Heart right ventricle (tissue), 16 donors: ENCODE results near the gene IARS2. TPM values are rescaled to one million over a fixed set of nuclear protein-coding genes. Genes with fewer than 3 reads are reported as not detected.
"Not testable (repeated sequence)": the region's sequence is repeated elsewhere in the genome, so short reads cannot be mapped to it uniquely, and the experiment has no call there.

Source experiments
- ATAC-seq, 8 donors: fragments of 200-7000 bp; cut with Tn5 transposase; one replicate each; pipeline ENCODE4 v1.9.1; 2020; ENCODE audit warnings: mild to moderate bottlenecking in 8 of 8, moderate library complexity in 8 of 8, moderate number of reproducible peaks in 1 of 8
- DNase-seq, 2 donors: peaks; one replicate each; pipeline ENCODE4 v3.0.0-alpha.2; 2020
- H3K27ac ChIP-seq, 10 donors: fragments of 200-600 bp; sonication (generic) in 2 of 10; one replicate each; pipeline versions ENCODE4 v1.5.0 to v1.8.0; 2020 to 2022; ENCODE audit warnings: mild to moderate bottlenecking in 3 of 10
- H3K27me3 ChIP-seq, 7 donors: fragments of 200-600 bp; one replicate each; pipeline ENCODE4 v1.8.0; 2021 to 2022; ENCODE audit warnings: mild to moderate bottlenecking in 2 of 7
- H3K36me3 ChIP-seq, 9 donors: fragments of 200-600 bp; sonication (generic) in 1 of 9; one replicate each; pipeline versions ENCODE4 v1.5.0 to v1.8.0; 2020 to 2022; ENCODE audit warnings: mild to moderate bottlenecking in 2 of 9
- H3K4me1 ChIP-seq, 9 donors: fragments of 200-600 bp; sonication (generic) in 1 of 9; one replicate each; pipeline versions ENCODE4 v1.5.0 to v1.8.0; 2020 to 2022; ENCODE audit warnings: mild to moderate bottlenecking in 4 of 9
- H3K4me3 ChIP-seq, 10 donors: fragments of 200-600 bp; sonication (generic) in 2 of 10; one replicate each; pipeline versions ENCODE4 v1.5.0 to v1.8.0; 2020 to 2022; ENCODE audit warnings: mild to moderate bottlenecking in 7 of 10, moderate library complexity in 2 of 10
- H3K9me3 ChIP-seq, 11 donors: fragments of 200-600 bp in 10 of 11; sonication (generic) in 2 of 11; one replicate each; pipeline versions ENCODE4 v1.5.0 to v1.8.0; 2013 to 2022; ENCODE audit warnings: mild to moderate bottlenecking in 2 of 11, control low read depth in 1 of 11, moderate library complexity in 1 of 11
- WGBS, 2 donors: extraction: QIAGEN DNeasy Blood & Tissue Kit; methylation state at CpG; one replicate each; pipeline ENCODE4 v1.1.7; 2013; ENCODE audit warnings: inconsistent platforms in 1 of 2; 5-methylcytosine and 5-hydroxymethylcytosine counted together
- intact Hi-C, 10 donors: fragments of 100-400 bp; cut with DNase I; formaldehyde crosslinking; loops; one replicate each; pipeline versions ENCODE4 v1.11.1 to v1.14.2; 2022
- polyA plus RNA-seq, 2 donors: library from polyadenylated mRNA; stranded (reverse); fragments of 200-250 nt; gene quantifications; one replicate each; pipeline ENCODE4 v1.2.3, GENCODE V29; 2013
- total RNA-seq, 10 donors: library from RNA; stranded (reverse); fragmentation: NEBNext Ultra II Directional in 3 of 10; extraction: Animal tissue kit (Norgen Biotek cat#: 25700) in 3 of 10; gene quantifications; one replicate each; pipeline versions ENCODE4 v1.2.1 to v1.2.4, GENCODE V29; 2021 to 2023
- TF ChIP-seq, protein P1 (sequence below), 9 donors: fragments of 200-600 bp; sonication (generic) in 2 of 9; IDR thresholded peaks; one replicate each; pipeline versions ENCODE4 v1.5.0 to v1.8.0; 2021 to 2022; ENCODE audit warnings: antibody characterized with exemption in 9 of 9, mild to moderate bottlenecking in 5 of 9, moderate library complexity in 1 of 9
- donor health status: Arrhythmogenic right ventricular cardiomyopathy.
- donor health status: ischemic (EF 13 %, LVEDD 7.1; RV severe dilation, severe dysfunction).
- donor health status: healthy with polysubstance abuse.
- donor health status: DM: no; HTN: yes; CAD: no.
- donor health status: DM: no; HTN: no; CAD: no.
- donor health status: ischemic (EF 25% LVEDD 6.9; RV normal size, moderate dysfunction).
- donor health status: ischemic (EF 25% LVEDD 5.7; RV mildly dilated, moderate dysfunction).
- donor health status: healthy.
- donor health status: DM: yes; HTN: yes; CAD: no.
- donor health status: Ischemic cardiomyopathy.
- donor health status: ischemic (EF 35%, LVEDD 5.7; RV mildly dilated, moderate dysfunction).
- donor health status: nonischemic (EF 11% LVEDD 7.7; RV severe dilation, severe dysfunction).
- donor health status: DM: yes; HTN: yes; CAD: no.
- donor health status: PGD.
- donor health status: ischemic (EF 29% LVEDD 5.4; RV normal size, mild dysfunction).
- donor health status: nonischemic (EF 23%, LVEDD 6.1; RV moderate dilation, normal function).

Gene IARS2
- total and polyA plus RNA-seq, 12 donors, result 12.1 to 91.9 (median 80.1) TPM

DNA sequence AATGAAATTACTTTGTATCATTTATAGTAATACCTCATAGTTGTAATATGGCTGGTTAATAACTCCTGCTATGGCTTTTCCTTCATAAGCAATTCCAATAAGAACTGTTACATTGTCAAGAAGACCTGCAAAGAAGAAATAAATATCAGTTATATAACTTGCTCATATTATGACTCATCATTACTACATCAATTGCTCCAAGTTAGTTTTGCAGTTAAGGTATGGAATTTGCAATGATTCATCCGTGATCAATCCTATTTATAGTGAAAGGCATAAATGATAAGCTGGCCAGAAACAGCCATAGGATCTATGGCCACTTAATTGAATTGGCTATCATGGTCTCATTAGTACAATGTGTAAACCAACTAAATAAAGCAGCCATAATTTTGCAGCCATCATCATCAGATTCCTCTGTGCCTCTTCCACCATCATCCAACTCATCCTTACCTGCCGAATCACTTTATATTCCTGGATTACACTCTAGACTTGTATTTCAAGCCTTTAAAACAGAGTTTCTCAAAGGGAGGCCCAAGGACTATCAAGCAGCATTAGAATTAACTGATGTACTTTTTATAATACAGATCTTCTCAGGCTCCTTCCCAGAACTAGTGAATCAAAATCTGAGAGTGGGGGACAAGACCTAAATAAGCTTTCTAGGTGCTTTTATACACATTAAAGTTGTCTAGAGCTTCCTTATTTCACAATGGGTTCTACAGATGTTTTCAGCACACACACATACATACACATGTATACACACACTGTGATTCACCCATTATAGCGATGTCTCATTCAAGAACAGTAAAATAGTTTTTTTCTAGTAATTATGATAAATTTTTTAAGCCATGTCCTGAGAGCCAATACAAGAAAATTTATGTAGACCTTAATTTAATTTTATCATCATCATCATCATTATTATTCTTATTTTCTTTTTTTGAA is 26.4 kb upstream of the IARS2 start:
- H3K4me3 ChIP-seq, result no peak overlapping the region
- 97 to 98% methylated on average over 3 of the region's 3 CpGs for WGBS, 2 donors
- no peak for ATAC-seq

DNA sequence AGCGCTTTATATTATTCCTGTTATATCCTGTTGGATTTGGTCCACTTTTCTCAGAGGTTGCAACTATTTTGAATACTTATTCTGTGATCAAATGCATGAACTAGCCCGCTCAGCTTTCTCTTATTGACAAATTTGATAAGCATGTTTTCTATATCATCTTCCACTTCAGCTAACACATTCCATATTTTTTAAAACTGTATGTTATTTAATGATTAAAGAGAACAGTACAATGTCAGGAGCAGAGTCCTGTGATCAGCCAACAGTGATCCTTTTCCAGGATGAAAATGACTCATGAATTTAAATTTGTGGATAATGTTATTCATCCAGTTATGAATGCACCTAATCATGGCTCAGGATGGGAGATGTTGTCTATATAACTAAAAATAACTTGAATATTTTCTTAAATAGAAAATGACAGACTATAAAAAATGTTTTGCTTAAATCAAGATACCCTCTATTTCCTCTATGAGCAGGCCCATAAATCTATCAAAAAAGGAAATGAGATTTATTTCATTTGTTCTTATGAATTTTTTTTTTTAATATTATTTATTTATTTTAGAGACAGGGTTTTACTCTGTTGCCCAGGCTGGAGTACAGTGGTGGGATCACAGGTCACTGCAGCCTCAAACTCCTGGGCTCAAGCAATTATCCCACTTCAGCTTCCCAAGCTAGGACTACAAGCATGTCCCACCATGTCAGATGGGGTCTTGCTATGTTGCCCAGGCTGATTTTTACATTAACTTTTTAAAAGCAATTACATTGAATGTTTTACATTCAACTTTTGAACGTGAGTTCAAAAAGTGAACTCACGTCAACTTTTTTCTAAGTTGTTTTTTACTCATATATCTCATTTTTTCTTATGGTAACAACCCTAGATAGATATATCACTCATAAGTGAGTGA is 16.8 kb upstream of the IARS2 start:
- WGBS, 2 donors, result 91 to 96% methylated on average over 4 of the region's 4 CpGs
- Histone ChIP-seq H3K9me3 (no peaks in the 10 kb centered on the region), H3K36me3 (peaks cover 0 to 62% (median 8%) of the 10 kb centered on the region in 9 donors), H3K4me1 (no peaks in the 10 kb centered on the region), H3K4me3 (no peak overlapping the region), H3K27ac (no peak overlapping the region), H3K27me3 (no peaks in the 10 kb centered on the region)
- DNase-seq (no peak), ATAC-seq (no peak)
- TF ChIP-seq, protein P1, sequence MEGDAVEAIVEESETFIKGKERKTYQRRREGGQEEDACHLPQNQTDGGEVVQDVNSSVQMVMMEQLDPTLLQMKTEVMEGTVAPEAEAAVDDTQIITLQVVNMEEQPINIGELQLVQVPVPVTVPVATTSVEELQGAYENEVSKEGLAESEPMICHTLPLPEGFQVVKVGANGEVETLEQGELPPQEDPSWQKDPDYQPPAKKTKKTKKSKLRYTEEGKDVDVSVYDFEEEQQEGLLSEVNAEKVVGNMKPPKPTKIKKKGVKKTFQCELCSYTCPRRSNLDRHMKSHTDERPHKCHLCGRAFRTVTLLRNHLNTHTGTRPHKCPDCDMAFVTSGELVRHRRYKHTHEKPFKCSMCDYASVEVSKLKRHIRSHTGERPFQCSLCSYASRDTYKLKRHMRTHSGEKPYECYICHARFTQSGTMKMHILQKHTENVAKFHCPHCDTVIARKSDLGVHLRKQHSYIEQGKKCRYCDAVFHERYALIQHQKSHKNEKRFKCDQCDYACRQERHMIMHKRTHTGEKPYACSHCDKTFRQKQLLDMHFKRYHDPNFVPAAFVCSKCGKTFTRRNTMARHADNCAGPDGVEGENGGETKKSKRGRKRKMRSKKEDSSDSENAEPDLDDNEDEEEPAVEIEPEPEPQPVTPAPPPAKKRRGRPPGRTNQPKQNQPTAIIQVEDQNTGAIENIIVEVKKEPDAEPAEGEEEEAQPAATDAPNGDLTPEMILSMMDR (IDR thresholded peaks at IDR 0.05), result no peak
- intact Hi-C loops, result no loop called here

More for the DNA sequence above, 26.4 kb upstream of the IARS2 start:
- Histone ChIP-seq H3K36me3 (peaks cover 0 to 92% (median 33%) of the 10 kb centered on the region in 9 donors), H3K4me1 (no peaks in the 10 kb centered on the region), H3K27me3 (no peaks in the 10 kb centered on the region), H3K27ac (no peak overlapping the region), H3K9me3 (no peaks in the 10 kb centered on the region)
- DNase-seq, result no peak
- intact Hi-C loops, result no loop called here
- TF ChIP-seq, protein P1 (IDR thresholded peaks at IDR 0.05), result no peak

DNA sequence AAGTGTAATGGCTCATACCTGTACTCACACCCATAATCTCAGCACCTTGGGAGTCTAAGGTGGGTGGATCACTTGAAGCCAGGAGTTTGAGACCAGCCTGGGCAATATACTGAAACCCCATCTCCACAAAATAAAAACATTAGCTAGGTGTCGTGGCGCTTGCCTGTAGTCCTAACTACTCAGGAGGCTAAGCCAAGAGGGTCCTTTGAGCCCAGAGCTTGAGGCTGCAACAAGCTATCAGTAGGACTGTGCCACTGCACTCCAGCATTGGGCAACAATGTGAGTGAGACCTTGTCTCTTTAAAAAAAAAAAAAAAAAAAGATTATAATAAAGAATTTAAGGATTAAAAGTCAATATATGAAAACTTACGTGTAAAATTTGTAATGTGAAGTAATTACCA is 16.0 kb upstream of the IARS2 start:
- no peak for DNase-seq
- H3K27ac ChIP-seq, result no peak overlapping the region
- TF ChIP-seq, protein P1 (IDR thresholded peaks at IDR 0.05), result no peak
- no peaks in the 10 kb centered on the region for H3K4me1 ChIP-seq
- no peak overlapping the region for H3K4me3 ChIP-seq
- H3K9me3 ChIP-seq, result no peaks in the 10 kb centered on the region
- WGBS, 2 donors, result 98 to 99% methylated on average over 3 of the region's 3 CpGs
- H3K36me3 ChIP-seq, result peaks cover 0 to 54% (median under 1%) of the 10 kb centered on the region in 9 donors
- no peak for ATAC-seq
- intact Hi-C loops, result no loop called here
- no peaks in the 10 kb centered on the region for H3K27me3 ChIP-seq

DNA sequence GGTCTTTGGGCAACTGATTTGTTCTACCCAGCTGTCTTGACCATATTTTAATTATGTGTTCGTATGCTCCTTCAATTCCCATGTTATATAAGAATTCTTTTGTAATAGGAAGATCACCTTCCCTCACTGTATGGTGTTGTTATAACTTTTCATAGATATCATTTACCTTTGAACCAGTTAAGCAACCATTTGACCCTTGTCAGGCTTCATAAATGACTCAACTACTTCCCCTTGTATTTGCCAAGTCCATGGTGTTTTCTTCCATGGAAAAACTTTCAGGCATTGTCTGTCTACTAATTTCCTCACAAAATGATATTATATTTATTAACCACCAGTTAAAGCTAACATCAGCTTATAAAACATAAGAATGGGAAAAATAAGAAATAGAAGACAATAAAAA is 9.5 kb upstream of the IARS2 start:
- 97 to 99% methylated on average over 1 of the region's 1 CpG for WGBS, 2 donors
- H3K4me1 ChIP-seq, result peaks cover 0 to 14% (median 0%) of the 10 kb centered on the region in 9 donors
- H3K4me3 ChIP-seq, result no peak overlapping the region
- H3K36me3 ChIP-seq, result peaks cover 0 to 14% (median 0%) of the 10 kb centered on the region in 9 donors
- TF ChIP-seq, protein P1 (IDR thresholded peaks at IDR 0.05), result no peak
- no peaks in the 10 kb centered on the region for H3K27me3 ChIP-seq
- ATAC-seq, result no peak
- intact Hi-C loops, result no loop called here
- no peak overlapping the region for H3K27ac ChIP-seq
- H3K9me3 ChIP-seq, result no peaks in the 10 kb centered on the region
- no peak for DNase-seq

DNA sequence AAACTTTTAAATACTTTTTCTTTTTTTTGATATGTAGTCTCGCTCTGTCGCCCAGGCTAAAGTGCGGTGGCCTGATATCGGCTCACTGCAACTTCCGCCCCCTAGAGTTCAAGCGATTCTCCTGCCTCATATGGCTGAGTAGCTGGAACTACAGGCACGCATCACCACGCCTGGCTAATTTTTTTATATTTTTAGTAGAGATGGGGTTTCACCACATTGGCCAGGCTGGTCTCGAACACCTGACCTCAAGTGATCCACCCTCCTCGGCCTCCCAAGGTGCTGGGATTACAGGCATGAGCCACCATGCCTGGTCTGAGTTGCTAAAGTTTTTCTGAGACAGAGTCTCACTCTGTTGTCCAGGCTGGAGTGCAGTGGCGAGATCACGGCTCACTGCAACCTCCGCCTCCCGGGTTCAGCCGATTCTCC is 7.7 kb upstream of the IARS2 start:
- 93 to 94% methylated on average over 15 of the region's 15 CpGs for WGBS, 2 donors
- H3K27me3 ChIP-seq, H3K36me3 ChIP-seq, DNase-seq, ATAC-seq, H3K27ac ChIP-seq, H3K4me3 ChIP-seq, H3K9me3 ChIP-seq: not testable (repeated sequence)
- peaks cover 0 to 20% (median 0%) of the 10 kb centered on the region in 9 donors for H3K4me1 ChIP-seq
- intact Hi-C loops, result loop anchor here in 2 of 10 donors (5.0 kb wide), 1 partner anchor 39 kb away; the partner anchor contains the start of gene EPRS1 (in 2 of the 2)
